NB4 (cell line): ENCODE data around the gene DOCK2.

Source experiments
- CTCF ChIP-seq: IDR thresholded peaks from one replicate; pipeline ENCODE4 v1.5.1; 2012; ENCODE audit warnings: low read depth, low read length
- MAX ChIP-seq: IDR thresholded peaks from 2 replicates; pipeline ENCODE4 v1.6.1; 2011; ENCODE audit warnings: low read depth, low read length
- MYC ChIP-seq: IDR thresholded peaks from 2 replicates; pipeline ENCODE4 v1.6.1; 2011; ENCODE audit warnings: low read depth, low read length
- POLR2A ChIP-seq: IDR thresholded peaks from 2 replicates; pipeline ENCODE4 v1.6.1; 2011; ENCODE audit warnings: mild to moderate bottlenecking; ENCODE audit not compliant: insufficient read length; ENCODE audit errors: extremely low read depth

DNA sequence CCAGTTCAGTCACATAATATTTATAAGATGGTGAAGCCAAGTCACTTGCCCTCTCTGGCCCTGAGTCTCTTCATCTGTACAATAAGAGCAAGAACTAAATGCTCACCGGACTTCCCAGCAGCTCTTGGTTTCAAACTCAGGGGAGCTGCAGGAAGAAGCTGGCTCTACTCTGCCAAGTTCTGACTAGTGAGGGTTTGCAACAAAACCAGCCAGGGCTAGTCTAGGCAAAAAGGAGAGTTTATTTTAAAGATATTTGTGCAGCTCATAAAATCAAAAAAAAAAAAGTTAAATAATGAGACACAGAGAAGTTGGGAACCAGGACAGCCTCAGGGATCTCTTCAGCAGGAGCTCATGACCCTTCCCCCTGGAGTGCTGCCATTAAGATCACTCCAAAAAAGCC lies 107.3 kb downstream of the DOCK2 start:
- TF ChIP-seq CTCF (no peak), MYC (no peak), POLR2A (no peak), MAX (no peak)
